Measurements from ENCODE around the gene RNF25. TPM values are rescaled to one million over a fixed set of nuclear protein-coding genes. Genes with fewer than 3 reads are reported as not detected.
A peak's percentile ranks its signal among the peaks of the same experiment; 100 is the strongest.
"Not testable (repeated sequence)": the region's sequence is repeated elsewhere in the genome, so short reads cannot be mapped to it uniquely, and the experiment has no call there.

The RNF25 gene
- total and polyA plus RNA-seq, 5 donors = 14.7 to 20.8 (median 16.7) TPM

DNA sequence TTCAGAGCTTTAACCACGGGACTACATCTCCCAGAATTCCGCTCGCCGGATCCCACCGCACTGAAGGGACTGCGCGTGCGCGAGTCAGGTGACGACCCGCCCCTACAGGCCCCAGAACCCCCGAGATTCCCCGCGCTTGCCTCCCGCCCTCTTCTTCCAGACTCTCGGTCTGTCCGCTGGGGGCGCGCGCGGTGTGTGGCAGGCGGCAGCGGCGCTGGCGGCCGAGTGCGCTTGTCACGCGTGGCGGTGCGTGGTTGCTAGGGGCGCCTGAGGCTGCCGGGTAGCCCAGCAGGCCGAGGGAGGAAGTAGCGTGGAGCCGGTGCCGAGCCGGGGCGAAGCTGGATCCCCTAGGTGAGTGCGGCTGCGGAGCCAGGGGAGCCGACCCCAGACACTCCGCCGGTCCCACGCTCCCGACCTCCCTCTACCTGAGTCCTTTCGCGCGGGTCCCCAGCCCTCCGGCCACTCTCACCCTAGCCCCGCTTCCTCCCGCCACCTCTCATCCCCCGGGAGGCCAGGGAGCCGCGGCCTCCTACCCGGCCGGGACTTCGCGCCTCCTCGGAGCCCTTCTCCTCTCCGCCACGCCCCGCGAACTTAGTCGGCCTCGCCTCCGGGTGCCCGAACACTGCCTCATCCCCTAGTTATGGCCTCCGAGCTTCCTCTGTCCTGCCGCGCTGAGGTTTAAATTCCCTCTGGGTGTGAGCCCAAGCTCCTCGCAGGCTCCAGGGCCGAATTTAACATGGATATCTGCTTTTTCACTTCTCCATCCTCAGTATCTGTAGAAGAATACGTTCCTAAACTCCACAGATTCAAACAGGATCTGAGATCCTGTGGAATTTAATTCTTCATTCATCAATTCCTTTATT is 39.1 kb upstream of the RNF25 start, which contains the start of gene TTLL4:
Gene TTLL4, plus strand, starts transcription at position 149 of the 863 bp plus-strand sequence. CDS start 26,842 bp downstream, outside the sequence.
- ATAC-seq (peak; percentile 99), DNase-seq (peak; percentile 99)
- WGBS = under 1% methylated on average over 74 of the region's 74 CpGs
- no peaks in the 10 kb centered on the region for H3K9me3 ChIP-seq (ENCODE audit: control insufficient read depth, low read length)
- H3K4me3 ChIP-seq (ENCODE audit: low read length) = peak within 1 kb of the TSS; percentile 76
- H3K27me3 ChIP-seq (ENCODE audit: control insufficient read depth, insufficient read depth) = no peaks in the 10 kb centered on the region
- no peaks in the 10 kb centered on the region for H3K4me1 ChIP-seq (ENCODE audit: control insufficient read depth, insufficient read depth, low read length)
- intact Hi-C loops (cut with DNase I) = loop anchor here in 3 of 4 donors (10.0 kb wide), 3 partner anchors 124 to 144 kb away; partner anchors contain the start of genes PRKAG3 (in 1 of the 3) and WNT6 (in 1 of the 3)
- peak within 1 kb of the TSS; percentile 77 for H3K27ac ChIP-seq (ENCODE audit: low read length)

DNA sequence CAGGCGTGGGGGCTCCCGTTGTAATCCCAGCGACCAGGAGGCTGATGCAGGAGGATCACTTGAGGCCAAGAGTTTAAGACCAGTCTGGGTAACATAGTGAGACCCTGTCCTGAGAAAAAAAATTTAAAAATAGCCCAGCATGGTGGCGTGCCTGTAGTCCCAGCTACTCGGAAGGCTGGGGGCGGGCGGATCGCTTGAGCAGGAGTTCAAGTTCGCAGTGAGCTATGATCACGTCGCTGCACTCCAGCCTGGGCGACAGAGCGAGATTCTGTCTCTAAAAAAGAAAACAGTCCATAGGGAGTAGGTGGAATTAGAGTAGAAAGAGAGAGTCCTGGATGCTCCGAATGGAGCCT is 38.5 kb upstream of the RNF25 start:
- Histone ChIP-seq H3K9me3 (ENCODE audit: control insufficient read depth, low read length) (no peaks in the 10 kb centered on the region), H3K4me3 (ENCODE audit: low read length) (peak overlapping the region; percentile 29), H3K4me1 (ENCODE audit: control insufficient read depth, insufficient read depth, low read length) (no peaks in the 10 kb centered on the region), H3K27me3 (ENCODE audit: control insufficient read depth, insufficient read depth) (no peaks in the 10 kb centered on the region), H3K27ac (ENCODE audit: low read length) (no peak overlapping the region)
- intact Hi-C loops (cut with DNase I) = loop anchor here in 3 of 4 donors (10.0 kb wide), 3 partner anchors 124 to 144 kb away; partner anchors contain the start of genes PRKAG3 (in 1 of the 3) and WNT6 (in 1 of the 3)
- peak in 1 of 2 donors; percentile 10 for ATAC-seq
- 37% methylated on average over 14 of the region's 14 CpGs for WGBS
- no peak for DNase-seq

DNA sequence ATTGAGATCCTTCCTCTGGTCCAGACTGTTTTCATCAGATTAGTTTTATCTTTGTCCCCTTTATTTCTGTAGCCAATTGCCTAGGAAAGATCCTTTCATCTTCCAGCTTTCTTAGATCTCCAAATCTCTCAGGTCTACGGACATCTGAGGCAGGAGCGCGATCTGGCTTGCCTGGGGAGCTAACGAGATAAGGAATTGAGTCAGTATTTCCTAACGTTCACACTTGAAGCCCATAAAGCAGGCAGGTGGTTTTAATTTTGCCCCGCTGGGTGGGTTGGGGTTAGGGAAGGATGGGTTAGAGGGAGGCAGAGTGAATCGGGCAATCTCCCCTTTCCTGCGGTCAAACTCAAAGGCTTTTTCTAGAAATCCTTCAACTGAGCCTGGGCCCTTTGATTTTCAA is 38.1 kb upstream of the RNF25 start:
- no peak for DNase-seq
- H3K27ac ChIP-seq (ENCODE audit: low read length) = no peak overlapping the region
- intact Hi-C loops (cut with DNase I) = loop anchor here in 3 of 4 donors (10.0 kb wide), 3 partner anchors 125 to 145 kb away; partner anchors contain the start of genes PRKAG3 (in 1 of the 3) and WNT6 (in 1 of the 3)
- ATAC-seq = no peak
- no peaks in the 10 kb centered on the region for H3K4me1 ChIP-seq (ENCODE audit: control insufficient read depth, insufficient read depth, low read length)
- WGBS = 67% methylated on average over 8 of the region's 8 CpGs
- no peaks in the 10 kb centered on the region for H3K9me3 ChIP-seq (ENCODE audit: control insufficient read depth, low read length)
- no peaks in the 10 kb centered on the region for H3K27me3 ChIP-seq (ENCODE audit: control insufficient read depth, insufficient read depth)
- H3K4me3 ChIP-seq (ENCODE audit: low read length) = peak overlapping the region; percentile 29

DNA sequence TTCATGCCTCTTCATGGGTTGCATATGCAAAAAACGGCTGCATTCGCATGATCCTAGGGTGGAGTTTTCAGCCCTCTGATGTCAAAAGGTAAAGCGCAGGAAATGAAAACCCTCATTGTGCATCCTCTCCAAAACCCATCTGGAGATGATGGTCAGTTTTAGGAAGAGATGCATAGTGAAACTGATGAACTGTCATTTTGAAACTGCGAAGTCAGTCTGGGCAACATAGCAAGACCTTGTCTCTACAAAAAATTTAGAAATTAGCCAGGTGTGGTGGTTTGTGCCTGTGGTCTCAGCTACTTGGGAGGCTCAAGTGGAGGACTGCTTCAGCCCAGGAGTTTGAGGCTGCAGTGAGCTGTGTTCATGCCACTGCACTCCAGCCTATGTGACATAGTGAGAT is 36.3 kb upstream of the RNF25 start:
- Histone ChIP-seq H3K27me3 (ENCODE audit: control insufficient read depth, insufficient read depth) (no peaks in the 10 kb centered on the region), H3K4me1 (ENCODE audit: control insufficient read depth, insufficient read depth, low read length) (no peaks in the 10 kb centered on the region), H3K27ac (ENCODE audit: low read length) (no peak overlapping the region), H3K4me3 (ENCODE audit: low read length) (no peak overlapping the region), H3K9me3 (ENCODE audit: control insufficient read depth, low read length) (no peaks in the 10 kb centered on the region)
- no peak for DNase-seq
- intact Hi-C loops (cut with DNase I) = no loop called here
- 90% methylated on average over 4 of the region's 4 CpGs for WGBS
- ATAC-seq = no peak

DNA sequence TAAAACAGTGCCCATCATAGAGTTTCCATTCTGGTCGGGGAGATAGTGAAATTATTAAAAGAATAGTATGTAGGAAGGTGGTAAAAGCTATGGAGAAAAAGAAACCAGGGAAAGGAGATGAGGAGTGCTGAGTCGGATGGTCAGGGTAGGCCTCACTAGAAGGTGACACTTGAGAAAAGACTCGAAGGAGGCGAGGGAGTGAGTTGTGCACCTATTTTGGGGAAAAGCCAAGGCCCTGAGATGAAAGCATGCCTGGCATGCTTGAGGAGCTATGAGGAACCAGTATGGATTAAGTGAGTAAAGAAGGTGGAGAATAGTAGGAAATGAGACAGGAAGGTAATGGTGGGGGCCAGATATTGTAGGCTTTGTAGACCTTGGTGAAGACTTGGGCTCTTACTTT is 31.5 kb upstream of the RNF25 start:
- no peak for DNase-seq

DNA sequence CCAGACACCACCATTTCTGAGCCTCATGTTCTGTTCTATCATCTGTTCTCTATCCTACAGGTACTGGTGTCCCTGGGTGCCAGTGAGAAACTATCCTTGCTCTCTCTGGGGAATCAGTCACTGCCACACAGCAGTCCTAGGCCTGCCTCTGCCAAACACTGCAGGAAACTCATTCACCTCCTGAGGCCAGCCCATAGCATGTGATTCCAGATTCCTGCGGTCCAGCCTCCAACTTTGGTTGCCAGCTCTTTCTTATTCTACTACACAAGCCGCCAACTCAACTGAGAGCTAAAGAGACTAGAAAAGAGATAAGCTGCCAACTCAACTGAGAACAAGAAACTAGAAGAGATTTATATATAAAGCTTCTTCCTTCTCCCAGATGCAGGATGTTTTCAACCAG is 30.0 kb upstream of the RNF25 start:
- Histone ChIP-seq H3K4me3 (ENCODE audit: low read length) (no peak overlapping the region), H3K9me3 (ENCODE audit: control insufficient read depth, low read length) (no peaks in the 10 kb centered on the region), H3K4me1 (ENCODE audit: control insufficient read depth, insufficient read depth, low read length) (no peaks in the 10 kb centered on the region), H3K27ac (ENCODE audit: low read length) (no peak overlapping the region), H3K27me3 (ENCODE audit: control insufficient read depth, insufficient read depth) (no peaks in the 10 kb centered on the region)
- WGBS = 88% methylated on average over 2 of the region's 2 CpGs
- intact Hi-C loops (cut with DNase I) = no loop called here
- ATAC-seq (no peak), DNase-seq (no peak)

More for the DNA sequence above, 31.5 kb upstream of the RNF25 start:
- no peaks in the 10 kb centered on the region for H3K4me1 ChIP-seq (ENCODE audit: control insufficient read depth, insufficient read depth, low read length)
- H3K27me3 ChIP-seq (ENCODE audit: control insufficient read depth, insufficient read depth) = no peaks in the 10 kb centered on the region
- no peak overlapping the region for H3K4me3 ChIP-seq (ENCODE audit: low read length)
- no peak for ATAC-seq
- intact Hi-C loops (cut with DNase I) = no loop called here
- H3K9me3 ChIP-seq (ENCODE audit: control insufficient read depth, low read length) = no peaks in the 10 kb centered on the region
- no peak overlapping the region for H3K27ac ChIP-seq (ENCODE audit: low read length)
- WGBS = 74% methylated on average over 4 of the region's 4 CpGs

DNA sequence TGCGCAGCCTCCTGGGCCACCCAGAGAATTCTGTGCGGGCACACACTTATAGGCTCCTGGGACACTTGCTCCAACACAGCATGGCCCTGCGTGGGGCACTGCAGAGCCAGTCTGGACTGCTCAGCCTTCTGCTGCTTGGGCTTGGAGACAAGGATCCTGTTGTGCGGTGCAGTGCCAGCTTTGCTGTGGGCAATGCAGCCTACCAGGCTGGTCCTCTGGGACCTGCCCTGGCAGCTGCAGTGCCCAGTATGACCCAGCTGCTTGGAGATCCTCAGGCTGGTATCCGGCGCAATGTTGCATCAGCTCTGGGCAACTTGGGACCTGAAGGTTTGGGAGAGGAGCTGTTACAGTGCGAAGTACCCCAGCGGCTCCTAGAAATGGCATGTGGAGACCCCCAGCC is 27.1 kb upstream of the RNF25 start:
- ATAC-seq = no peak

DNA sequence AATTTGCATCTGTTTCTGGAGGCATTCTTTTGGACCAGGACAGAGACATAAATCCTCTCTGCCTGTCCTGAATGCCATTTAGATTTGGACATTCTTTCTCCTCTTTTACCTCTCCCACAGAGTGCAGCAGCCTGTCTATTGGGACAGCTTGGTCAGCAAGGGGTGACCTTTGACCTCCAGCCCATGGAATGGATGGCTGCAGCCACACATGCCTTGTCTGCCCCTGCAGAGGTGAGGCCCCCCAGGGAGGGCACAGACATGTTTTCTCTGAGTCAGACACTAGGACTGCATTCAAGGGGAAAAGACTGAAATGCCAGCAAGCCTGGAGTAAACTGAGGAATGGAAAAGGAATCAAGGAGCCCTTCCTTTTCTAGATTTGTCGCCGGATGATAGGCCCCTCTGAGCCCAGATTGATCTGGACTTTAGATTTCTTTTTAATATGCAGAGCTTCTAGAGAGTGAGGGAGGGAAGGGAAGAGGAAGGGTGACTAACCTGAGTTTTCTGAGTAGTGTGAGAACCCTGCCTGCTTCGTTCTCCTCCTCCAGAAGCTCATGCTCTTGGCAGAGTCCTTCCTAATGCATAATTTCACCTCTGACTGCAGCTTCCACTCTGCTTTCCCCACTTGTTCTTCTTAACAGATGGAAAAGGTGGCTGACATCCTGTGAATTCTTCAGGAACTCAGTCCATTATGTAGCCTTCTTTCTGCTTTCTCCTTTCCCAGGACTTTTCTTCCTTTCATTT is 22.8 kb upstream of the RNF25 start:
- intact Hi-C loops (cut with DNase I) = no loop called here
- 90% methylated on average over 3 of the region's 3 CpGs for WGBS
- no peak for ATAC-seq

More for the DNA sequence above, 27.1 kb upstream of the RNF25 start:
- H3K4me3 ChIP-seq (ENCODE audit: low read length) = no peak overlapping the region
- intact Hi-C loops (cut with DNase I) = no loop called here
- no peaks in the 10 kb centered on the region for H3K9me3 ChIP-seq (ENCODE audit: control insufficient read depth, low read length)
- no peaks in the 10 kb centered on the region for H3K27me3 ChIP-seq (ENCODE audit: control insufficient read depth, insufficient read depth)
- DNase-seq = no peak
- H3K4me1 ChIP-seq (ENCODE audit: control insufficient read depth, insufficient read depth, low read length) = no peaks in the 10 kb centered on the region
- WGBS = 94% methylated on average over 8 of the region's 8 CpGs
- H3K27ac ChIP-seq (ENCODE audit: low read length) = no peak overlapping the region

DNA sequence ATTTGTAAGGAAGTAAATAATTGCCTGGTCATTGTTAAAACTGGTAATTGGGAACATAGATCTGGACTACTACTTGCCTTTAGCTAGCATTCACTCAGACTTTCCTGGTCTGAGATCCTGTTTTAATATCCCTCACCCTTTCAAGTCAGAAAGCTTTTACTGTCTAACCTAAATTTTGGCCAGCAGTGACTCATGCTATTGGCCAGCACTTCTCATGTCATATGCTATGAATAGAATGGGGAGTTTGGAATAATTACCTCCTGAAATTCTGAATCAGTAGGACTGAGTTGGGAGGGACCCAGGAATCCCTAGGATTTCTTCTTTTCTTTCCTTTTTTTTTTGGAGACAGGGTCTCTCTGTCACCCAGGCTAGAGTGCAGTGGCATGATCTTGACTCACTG is 19.4 kb upstream of the RNF25 start:
- no peaks in the 10 kb centered on the region for H3K9me3 ChIP-seq (ENCODE audit: control insufficient read depth, low read length)
- ATAC-seq = no peak
- no peak for DNase-seq
- no peak overlapping the region for H3K27ac ChIP-seq (ENCODE audit: low read length)
- intact Hi-C loops (cut with DNase I) = no loop called here
- no peaks in the 10 kb centered on the region for H3K27me3 ChIP-seq (ENCODE audit: control insufficient read depth, insufficient read depth)
- no peaks in the 10 kb centered on the region for H3K4me1 ChIP-seq (ENCODE audit: control insufficient read depth, insufficient read depth, low read length)
- H3K4me3 ChIP-seq (ENCODE audit: low read length) = no peak overlapping the region

More for the DNA sequence above, 22.8 kb upstream of the RNF25 start:
- Histone ChIP-seq H3K4me1 (ENCODE audit: control insufficient read depth, insufficient read depth, low read length) (no peaks in the 10 kb centered on the region), H3K27ac (ENCODE audit: low read length) (no peak overlapping the region), H3K4me3 (ENCODE audit: low read length) (no peak overlapping the region), H3K27me3 (ENCODE audit: control insufficient read depth, insufficient read depth) (no peaks in the 10 kb centered on the region), H3K9me3 (ENCODE audit: control insufficient read depth, low read length) (no peaks in the 10 kb centered on the region)
- no peak for DNase-seq

DNA sequence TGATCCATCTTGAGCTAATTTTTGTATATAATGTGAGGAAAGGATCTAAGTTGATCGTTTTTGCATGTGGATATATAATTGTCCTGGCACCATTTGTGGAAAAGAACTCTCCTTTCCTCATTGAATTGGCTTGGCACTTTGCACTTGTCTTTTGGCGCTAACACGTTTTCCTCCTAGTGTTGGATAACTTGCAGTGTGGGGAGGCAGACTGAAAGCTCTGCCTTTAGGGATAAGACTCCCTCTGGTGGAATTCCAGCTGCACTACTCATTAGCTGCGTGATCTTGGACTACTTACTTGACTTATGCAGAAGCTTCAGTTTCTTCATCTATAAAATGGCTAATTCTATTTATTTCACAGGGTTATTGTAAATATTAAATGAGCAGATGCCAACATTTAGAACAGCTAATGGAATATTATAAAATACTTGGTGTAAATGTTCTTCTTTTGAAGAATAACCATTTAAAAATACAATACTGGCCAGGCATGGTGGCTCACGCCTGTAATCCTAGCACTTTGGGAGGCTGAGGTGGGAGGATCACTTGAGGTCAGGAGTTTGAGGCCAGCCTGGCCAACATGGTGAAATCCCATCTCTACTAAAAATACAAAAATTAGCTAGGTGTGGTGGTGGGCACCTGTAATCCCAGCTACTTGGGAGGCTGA is 15.7 kb upstream of the RNF25 start:
- H3K4me1 ChIP-seq (ENCODE audit: control insufficient read depth, insufficient read depth, low read length); H3K4me3 ChIP-seq (ENCODE audit: low read length); H3K9me3 ChIP-seq (ENCODE audit: control insufficient read depth, low read length); H3K27me3 ChIP-seq (ENCODE audit: control insufficient read depth, insufficient read depth); intact Hi-C loops (cut with DNase I); H3K27ac ChIP-seq (ENCODE audit: low read length): not testable (repeated sequence)
- WGBS = 22% methylated on average over 5 of the region's 5 CpGs
- DNase-seq = peak in 1 of 3 donors; percentile 37
- peak; percentile 87 to 93 for ATAC-seq

Measured in right cardiac atrium (tissue), 5 donors.